SH-SY5Y (cell line): ENCODE results near the gene DSEL.

Source experiments
- GATA2 ChIP-seq: IDR thresholded peaks from 2 replicates; pipeline ENCODE4 v1.6.1; 2011; ENCODE audit warnings: mild to moderate bottlenecking, low read depth, low read length
- GATA3 ChIP-seq: IDR thresholded peaks from 2 replicates; pipeline ENCODE4 v1.6.1; 2011; ENCODE audit warnings: low read depth, mild to moderate bottlenecking, low read length, moderate library complexity

GRCh38 chr18:67496469-67496868 lies 20.1 kb downstream of the DSEL start:
- TF ChIP-seq GATA2 (no peak), GATA3 (no peak)
